DMS53 treated with DMSO at 0.1 percent for 48 hours (cell line): Measurements from ENCODE around the gene NOTUM.

Source experiments
- DNase-seq: peaks from one replicate; lab custom pipeline; 2025; ENCODE audit not compliant: unreplicated experiment; lab: John Stamatoyannopoulos, UW

Gene NOTUM

DNA sequence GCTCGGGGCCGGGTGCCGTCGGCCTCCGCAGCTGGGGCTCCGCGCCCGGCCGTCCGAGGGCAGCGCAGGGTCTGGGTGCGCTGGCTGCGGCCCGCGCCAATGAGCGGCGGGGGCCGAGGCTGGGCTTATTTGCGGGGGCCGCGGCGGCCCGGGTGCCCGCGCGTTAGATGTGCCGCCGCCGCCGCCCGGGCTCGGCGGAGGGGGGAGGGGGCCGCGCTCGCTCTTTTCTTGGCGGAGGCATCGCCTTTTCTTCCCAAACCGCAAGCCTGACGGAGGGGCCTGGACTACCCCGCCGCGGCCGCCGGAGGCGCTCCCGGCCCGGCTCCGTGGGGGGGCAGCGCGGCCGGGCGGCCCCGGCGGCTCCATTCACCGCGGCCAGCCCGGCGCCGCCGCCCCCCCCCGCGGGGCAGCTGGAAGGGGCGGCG lies at the start of gene NOTUM:
NOTUM (minus strand) TSS at position 101 of the 425 bp plus-strand sequence. CDS start 278 bp downstream, outside the sequence.
- DNase-seq, result no peak

DNA sequence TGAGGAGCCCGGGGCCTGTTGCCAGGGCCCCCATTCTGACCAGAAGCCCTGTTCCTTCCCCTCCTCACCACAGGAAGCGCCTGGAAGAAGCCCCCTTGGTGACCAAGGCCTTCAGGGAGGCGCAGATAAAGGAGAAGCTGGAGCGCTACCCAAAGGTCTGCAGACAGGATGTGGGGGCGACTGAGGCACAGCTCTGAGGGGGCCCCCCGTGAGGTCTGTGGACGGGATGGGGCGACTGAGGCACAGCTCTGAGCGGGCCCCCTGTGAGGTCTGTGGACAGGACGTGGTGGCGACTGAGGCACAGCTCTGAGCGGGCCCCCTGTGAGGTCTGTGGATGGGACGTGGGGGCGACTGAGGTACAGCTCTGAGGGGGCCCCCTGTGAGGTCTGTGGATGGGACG lies 48.4 kb upstream of the NOTUM start:
- DNase-seq, result no peak

DNA sequence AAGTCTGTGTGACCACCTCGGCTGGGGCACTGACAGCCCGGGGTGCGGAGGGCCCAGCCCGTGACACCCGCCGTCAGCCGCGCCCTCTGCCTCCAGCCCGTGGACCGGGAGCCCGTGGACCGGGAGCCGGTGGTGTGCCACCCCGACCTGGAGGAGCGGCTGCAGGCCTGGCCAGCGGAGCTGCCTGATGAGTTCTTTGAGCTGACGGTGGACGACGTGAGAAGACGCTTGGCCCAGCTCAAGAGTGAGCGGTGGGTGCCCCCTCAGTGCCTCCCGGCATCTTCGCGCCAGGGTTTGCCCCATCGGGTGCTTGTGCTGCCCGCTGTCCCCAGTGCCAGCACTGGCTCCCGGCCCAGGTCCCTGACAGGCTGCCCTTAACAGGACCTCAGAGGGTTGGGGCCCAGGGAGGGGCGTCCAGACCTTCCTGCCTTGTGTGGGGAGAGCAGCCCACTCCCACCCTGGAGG lies 48.0 kb upstream of the NOTUM start:
- no peak for DNase-seq

DNA sequence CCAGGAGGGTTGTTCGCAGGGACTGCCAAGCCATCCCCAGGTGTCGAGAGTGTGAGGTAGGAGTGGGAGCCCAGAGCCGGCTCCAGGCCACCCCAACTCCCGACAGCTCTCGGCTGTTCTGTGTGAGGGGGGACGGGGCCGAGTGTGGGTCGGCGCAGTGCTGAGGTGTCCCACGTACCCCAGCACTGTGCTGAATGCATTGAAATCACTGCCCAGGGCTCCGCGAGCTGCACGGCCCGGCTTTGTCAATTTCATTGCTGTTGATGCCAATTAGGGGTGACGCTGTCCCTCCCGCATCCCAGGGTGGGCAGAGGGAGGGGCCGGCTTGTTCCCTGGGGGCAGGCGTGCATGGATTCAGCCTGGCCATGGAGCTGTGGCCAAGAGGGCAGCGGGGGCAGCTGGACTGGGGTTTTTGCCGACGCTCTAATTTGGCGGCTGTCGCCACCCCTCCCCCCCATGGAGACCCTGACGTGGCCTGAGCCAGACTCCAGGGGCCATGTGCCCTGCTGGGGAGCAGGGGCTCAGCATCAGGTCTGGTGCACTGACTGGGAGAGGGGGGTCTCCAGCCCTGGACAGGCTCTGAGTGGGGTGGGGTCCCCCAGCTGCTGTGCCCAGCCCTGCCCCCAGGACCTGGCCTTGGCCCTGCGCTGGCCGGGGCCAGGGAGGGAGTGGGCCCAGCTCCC lies 47.4 kb upstream of the NOTUM start:
- DNase-seq, result no peak

DNA sequence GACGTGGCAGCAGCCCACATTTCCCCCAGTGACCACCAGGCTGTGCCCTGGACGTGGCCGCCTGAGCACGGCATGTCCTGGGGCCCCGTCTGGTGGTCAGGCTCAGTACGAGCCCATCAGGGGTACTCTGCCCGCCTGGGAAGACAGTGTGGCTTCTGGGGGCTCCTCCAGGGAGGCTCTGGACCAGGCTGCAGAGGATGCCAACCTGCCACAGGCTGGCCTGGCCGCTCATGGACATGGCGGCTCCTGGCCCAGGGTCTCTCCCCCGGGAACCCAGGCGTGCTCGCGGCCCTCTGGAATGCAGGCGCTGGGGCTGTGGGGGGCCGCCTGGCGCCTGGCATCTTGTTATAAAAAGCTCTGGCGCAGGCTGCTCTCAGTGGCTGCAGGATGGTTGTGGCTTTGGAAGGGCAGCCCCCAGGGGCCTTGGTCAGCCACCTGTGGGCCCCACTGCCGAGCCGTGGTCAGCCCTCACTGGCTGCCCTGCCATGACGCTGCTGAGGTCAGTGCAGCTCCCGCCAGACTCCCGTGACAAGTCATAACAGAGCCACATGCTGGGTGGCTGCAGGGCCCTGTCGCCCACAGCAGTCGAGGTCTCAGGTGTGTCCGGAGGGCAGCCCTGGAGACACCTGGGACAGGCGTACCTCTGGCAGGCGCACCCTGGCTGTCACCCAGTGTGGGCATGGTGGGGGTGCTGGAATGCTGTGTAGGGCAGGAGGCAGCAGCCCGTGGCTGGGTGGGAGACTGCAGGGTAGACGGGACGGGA lies 46.7 kb upstream of the NOTUM start:
- no peak for DNase-seq

DNA sequence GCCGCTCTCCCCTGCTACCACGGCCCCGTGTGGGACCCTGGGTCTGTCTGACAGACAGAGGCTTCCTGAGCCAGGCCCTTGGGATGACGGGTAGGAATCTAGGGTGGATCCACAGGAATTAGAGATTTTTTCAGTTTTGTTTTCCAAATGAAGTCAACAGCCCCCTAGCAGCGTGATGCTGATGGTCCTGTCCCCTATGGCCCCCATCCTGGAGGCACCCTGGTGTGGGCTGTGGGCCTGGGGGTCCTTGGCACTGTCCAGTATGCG lies 46.2 kb upstream of the NOTUM start:
- no peak for DNase-seq

DNA sequence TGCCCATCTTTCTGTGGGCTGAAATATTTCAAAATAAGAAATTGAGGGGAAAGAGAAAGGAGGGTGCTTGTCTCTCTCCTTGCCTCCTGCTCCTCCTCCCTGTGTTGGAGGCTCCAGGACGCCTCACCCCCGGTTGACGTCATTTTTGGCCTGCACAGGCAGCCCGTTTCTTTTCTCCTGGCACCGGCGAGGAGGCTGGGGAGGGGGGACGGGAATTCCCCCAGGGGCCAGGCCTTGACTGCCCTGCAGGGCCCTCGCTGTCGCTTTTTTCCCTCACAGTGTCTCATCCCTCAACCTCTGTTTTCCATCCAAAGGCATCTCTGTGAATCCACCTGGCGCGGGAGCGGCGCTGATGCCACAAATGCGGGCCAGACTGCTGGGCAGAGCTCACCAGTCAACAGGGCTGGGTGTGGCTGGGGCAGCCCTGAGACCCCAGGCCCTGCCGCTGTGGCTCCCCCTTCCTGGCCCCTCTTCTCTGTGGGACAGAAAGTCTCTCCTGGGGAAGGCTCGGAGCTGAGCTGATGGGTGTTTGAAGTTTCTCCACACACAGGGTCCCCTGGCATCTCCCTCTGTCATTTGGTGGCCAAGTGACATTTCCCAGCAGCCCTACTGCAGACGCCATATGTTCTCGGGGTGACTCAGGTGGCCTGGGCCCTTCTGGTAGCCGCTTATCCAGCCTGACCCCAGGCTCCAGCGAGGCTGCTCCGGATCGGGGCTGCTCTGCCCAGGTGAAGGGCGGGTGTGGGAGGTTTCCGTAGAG lies 45.7 kb upstream of the NOTUM start:
- DNase-seq, result no peak

DNA sequence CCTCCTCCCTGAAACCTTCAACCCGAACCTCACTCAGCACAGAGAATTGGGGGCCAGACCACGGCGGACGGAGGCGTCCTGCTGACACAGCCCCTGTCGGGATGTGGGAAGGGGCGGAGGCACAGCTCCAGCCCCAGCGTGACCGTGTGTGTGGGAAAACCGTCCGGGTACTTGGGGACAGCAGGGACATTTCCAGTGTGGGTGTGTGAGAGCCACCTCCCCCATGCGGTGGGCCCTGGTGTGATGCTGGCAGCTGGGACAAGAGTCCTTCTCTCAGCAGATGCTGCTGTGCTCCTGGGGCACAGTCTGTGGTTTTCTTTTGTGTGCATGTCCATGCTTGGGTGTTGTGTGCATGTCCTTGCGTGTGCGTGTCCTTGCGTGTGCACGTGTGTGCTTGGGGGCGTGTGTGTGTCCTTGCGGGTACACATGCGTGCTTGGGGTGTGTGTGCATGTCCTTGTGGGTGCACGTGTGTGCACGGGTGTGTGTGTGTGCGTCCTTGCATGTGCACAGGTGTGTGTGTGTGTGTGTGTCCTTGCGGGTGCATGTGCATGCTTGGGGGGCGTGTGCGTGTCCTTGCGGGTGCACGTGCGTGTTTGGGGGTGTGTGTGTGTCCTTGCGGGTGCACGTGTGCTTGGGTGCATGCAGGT lies 44.8 kb upstream of the NOTUM start:
- DNase-seq, result no peak

DNA sequence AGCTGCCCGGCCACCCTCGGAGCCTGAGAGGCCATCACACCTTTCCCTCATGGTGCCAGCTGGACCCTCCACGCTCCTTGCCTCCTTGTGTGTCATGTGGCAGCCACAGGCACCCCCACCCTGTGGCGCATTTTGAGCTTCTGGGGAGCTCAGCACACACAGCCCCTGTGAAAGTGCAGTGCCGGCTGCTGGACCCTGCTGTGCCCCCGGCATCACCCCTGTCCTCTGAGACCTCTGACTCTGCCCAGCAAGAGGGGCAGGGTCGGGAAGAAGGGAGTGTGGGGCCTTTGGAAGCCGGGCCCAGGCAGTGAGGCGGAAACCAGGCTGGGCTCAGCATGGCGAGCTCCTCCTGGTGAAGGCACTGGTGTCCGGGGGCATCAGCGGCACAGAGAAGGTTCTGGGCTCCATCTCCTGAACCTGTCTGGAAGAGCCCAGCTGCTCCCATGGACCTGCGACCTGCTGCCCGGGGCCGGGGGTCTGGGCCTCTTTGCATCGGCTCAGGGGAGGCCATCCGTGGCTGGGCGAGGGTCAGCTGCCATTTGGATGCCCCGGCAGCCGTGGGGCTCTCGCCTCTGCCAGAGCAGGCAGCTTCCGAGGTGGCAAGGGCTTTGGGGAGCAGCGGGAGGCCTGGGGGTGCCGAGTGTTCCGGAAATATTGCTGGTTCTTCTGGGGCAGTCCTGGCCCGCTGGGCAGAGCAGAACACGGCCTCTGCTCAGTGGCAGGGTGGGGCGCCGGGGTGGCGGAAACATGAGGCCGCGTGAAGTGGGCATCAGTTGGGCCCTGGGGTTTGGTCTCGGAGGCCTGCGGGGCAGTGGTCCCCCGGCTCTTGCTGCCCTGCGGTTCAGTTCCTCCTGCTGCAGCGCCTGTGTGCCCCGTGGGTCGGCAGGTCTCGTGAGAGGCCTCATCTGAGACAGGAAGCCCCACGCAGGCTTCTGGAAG lies 43.8 kb upstream of the NOTUM start:
- no peak for DNase-seq

DNA sequence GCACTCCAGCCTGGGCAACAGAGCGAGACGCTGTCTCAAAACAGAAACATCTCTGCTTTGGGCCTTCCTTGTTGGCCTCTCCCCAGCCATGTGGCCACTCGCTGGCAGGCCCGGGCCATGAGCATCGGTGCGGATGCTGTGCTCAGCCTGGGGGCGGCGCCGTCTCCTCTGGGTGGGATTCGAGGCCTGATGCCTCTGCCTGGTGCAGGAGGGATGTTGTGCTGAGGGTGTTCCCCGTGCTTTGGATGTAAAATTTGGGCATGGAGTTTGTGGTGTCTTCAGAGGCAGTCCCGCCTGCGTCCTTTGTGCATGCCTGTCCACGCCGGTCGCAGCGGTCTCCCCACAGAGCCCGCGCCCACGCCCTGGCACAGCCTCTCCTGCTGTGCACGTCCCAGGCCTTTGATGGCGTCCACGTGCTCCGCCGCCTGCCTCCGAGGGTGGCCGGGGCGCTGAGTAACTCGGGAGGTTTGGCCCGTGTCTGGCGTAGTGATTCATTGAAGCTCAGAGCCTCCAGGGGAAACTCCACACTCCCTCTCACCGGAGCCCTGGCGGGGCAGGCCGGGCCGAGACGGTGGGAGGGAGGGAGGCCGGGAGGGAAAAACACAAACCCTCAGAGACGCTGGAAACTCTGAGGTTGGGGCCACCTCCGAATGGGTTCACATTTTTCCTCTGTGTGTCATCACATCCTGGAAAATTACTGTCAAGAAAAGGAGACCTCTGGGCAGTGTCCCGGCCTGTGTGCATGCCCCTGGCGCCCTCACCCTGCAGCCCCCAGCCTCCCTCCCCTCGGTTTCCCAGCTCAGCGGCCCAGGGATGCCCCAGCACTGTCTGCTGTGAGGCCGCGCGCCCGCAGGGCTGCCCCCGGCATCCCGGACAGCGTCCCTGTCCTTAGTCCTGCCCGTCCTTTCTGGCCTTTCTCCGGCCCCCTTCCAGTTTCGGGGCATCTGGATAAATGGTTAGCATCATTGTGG lies 42.7 kb upstream of the NOTUM start:
- no peak for DNase-seq

DNA sequence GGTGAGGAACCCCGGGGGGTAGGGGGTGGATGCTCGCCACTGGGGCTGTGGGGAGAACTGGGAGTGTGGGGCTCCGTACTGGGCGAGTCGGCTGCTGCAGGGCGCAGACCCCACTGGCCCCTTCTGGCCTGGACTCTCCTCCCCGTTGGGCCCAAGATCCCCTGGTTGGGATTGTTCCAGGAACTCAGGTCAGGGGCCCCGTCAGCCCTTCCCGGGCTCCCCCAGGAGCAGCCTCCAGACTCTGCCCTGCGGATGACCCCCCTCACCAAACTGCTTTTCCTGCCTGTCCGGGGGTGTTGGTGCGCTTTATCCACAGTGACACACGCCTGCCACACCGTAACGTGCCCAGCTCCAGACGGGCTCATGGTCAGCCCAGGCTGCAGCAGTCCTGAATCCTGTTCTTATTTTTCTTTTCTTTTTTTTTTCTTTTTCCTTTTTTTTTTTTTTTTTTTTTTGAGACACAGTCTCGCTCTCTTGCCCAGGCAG lies 40.6 kb upstream of the NOTUM start:
- no peak for DNase-seq

DNA sequence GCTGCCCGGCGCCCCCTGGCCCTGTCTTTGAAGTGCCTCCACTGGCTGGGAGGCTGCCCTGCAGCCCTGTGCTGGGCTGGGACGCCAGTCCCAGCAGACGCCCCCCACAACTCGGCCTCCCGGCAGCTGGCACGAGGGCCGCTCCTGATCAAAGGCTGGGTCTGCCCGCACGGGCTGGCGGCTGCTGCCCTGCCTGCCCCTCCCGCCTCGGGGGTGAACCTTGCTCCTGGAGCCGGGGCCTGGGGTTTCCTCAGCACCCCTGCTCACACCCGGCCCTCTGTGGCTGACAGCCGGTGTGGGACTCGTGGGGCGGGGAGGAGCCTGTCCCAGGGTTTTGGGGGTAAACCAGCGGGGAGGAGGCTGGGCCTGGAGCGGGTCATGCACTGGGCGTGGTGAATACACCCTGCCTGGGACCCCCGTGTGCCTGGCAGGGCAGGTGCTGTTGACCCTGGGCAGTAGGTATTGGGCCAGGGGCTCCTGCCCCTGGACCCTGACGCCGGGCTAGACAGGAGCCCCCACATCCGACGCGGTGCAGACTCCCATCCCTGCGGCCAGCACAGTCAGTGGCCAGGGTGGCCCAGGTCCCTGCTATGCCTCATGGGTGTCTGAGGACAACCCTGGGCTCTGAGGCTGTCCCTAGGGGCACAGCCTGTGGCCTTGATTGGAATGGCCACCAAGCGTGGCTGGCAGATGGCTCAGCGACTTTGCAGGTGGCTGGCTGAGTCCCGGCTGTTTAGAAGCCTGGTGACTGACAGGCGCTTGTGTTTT lies 40.0 kb upstream of the NOTUM start:
- no peak for DNase-seq

DNA sequence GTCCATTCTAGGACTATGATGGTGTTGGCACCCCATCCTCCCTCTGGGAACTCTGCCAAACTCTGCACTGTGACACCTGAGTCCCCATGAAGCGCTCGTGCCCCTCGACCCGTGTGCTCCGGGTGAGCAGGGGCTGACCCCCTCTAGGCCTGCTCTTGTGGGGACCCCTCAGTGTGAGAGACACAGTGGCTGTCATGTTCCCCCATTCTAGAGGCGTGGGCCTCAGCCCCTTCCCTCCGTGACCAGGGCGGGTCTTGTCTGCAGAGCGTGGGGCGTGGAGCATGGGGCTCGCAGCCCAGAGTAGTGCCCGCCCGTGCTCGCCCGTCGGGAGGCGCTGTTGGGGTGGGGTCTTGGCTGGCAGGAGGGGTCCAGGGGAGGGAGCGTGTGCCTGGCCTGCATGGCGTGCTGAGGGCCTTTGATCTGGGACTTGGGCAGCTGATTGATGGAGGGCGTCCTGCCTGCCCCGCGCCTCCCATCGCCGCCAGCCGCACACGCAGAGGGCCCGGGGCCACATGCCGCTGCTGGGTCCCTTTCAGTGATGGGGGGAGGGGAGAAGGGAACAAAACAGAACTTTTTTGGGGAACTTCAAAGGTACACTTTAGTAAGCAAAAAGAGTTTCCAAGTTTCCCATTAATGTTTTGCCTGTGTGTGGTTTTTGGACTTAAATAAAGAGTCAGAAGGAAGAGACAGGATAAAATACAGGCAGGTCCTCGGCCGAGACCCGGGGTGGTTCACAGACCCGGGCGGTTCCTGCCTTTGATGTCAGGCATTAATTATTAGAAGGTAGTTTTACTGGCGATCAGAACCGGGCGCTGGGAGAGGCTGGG lies 39.2 kb upstream of the NOTUM start:
- no peak for DNase-seq

DNA sequence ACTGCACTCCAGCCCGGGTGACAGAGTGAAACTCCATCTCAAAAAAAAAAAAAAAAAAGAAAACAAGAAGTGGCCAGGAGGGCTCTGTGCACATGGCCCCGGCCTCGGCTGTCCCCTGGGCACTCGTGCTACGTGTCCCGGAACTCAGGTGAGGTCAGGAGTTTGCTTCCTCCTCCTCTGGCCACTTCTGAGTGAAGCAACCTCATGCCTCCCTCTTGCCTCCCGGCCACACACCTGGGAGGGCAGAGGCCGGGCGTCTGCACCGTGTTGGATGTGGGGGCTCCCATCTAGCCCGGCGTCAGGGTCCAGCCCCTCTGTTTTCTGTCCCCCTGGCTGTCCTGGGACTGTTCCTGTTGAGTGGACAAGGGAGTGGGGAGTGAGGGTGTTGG lies 38.6 kb upstream of the NOTUM start:
- no peak for DNase-seq

DNA sequence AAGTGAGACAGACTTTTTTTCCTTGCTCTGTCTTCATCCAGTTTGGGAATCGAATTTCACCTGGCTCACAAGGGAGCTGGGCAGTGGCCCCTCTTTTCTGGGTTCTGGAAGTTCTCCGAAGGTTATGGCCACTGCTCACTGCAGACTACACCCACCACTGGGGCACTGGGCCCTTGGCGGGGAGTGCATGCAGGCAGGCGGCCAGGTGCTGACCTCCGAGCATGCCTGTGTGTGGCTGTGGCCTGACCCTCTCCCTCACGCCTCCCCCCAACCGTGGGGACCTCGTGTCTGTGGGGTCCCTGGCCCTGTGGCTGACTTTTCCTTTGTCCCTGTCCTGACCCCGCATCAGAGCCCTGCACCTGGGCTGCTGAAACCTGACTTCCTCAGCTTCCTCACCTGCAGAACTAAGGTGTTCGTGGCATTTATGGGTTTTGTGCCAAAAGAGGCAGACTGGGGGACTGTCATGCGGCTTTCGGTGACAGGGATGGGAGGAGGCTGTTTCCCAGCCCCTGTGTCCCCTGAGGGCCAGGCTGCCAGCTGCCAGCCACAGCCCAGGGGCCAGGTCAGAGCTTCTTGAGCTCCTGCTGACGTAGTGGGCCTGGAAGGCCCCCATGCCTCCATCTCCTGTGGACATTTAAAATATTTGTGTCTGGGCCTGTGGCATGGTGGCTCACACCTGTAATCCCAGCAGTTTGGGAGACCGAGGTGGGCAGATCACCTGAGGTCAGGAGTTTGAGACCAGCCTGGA lies 37.9 kb upstream of the NOTUM start:
- DNase-seq, result no peak

DNA sequence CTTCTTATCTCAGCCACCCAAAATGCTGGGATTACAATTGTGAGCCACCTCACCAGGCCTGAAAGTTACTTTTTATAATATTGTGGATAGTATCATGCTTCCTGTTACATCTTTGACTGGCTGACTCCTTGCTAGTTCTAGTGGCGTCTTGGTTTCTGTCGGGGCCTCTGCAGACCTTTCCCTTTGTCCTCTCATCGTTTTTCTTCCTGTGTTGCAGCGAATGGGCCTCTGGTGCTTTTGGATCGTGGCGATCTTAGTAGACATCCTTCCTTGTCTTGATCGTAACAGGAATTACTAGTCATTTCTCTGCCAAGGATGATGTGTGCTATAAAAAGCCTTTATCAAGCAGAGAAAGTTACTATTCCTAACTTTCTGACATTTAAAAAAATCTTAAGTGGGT lies 37.2 kb upstream of the NOTUM start:
- DNase-seq, result no peak
